ENCODE measurements around the gene NOTCH1.

DNA sequence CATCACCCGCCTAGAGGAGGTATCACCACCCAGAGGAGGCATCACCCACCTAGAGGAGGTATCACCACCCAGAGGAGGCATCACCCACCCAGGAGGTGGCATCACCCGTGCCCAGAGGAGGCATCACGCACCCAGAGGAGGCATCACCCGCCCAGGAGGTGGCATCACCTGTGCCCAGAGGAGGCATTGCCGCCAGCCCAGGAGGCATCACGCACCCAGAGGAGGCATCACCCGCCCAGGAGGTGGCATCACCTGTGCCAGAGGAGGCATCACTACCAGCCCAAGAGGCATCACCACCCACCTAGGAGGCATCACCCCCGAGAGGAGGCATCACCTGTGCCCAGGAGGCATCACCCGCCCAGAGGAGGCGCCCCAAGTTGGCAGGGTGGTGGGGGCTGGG, 2.6 kb downstream of the NOTCH1 start:
- TF ChIP-seq, protein P1, sequence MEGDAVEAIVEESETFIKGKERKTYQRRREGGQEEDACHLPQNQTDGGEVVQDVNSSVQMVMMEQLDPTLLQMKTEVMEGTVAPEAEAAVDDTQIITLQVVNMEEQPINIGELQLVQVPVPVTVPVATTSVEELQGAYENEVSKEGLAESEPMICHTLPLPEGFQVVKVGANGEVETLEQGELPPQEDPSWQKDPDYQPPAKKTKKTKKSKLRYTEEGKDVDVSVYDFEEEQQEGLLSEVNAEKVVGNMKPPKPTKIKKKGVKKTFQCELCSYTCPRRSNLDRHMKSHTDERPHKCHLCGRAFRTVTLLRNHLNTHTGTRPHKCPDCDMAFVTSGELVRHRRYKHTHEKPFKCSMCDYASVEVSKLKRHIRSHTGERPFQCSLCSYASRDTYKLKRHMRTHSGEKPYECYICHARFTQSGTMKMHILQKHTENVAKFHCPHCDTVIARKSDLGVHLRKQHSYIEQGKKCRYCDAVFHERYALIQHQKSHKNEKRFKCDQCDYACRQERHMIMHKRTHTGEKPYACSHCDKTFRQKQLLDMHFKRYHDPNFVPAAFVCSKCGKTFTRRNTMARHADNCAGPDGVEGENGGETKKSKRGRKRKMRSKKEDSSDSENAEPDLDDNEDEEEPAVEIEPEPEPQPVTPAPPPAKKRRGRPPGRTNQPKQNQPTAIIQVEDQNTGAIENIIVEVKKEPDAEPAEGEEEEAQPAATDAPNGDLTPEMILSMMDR (IDR thresholded peaks at IDR 0.05), result no peak
- no peak for TF ChIP-seq POLR2A (IDR thresholded peaks at IDR 0.05)
